HL-60 (cell line): ENCODE data around the gene AGPAT3.

Experiments used
- DNase-seq, 2 experiments: peaks; one replicate each; pipeline ENCODE4 v3.0.0-alpha.2; 2010 to 2020; ENCODE audit warnings: low read depth in 1 of 2, low spot score in 1 of 2
- H3K27ac ChIP-seq: fragments of 250-450 bp; sonication (Bioruptor Pico); replicated peaks from 2 replicates; pipeline ENCODE4 v1.5.1; 2020; ENCODE audit warnings: mild to moderate bottlenecking, moderate library complexity
- H3K27me3 ChIP-seq: fragments of 250-450 bp; sonication (Bioruptor Pico); 2 replicates; pipeline ENCODE4 v1.5.1; 2021; ENCODE audit warnings: mild to moderate bottlenecking, moderate library complexity; ENCODE audit not compliant: insufficient read depth, poor library complexity, severe bottlenecking
- H3K4me3 ChIP-seq: replicated peaks from 2 replicates; pipeline ENCODE4 v1.5.1; 2011; ENCODE audit warnings: mild to moderate bottlenecking, control low read depth, low read length; ENCODE audit not compliant: insufficient read depth
- CTCF ChIP-seq: IDR thresholded peaks from one replicate; pipeline ENCODE4 v1.5.1; 2011; ENCODE audit warnings: low read length, control low read depth, inconsistent platforms; ENCODE audit not compliant: insufficient read depth
- GABPA ChIP-seq: IDR thresholded peaks from 2 replicates; pipeline ENCODE4 v1.6.1; 2012; ENCODE audit warnings: low read depth
- POLR2AphosphoS5 ChIP-seq: IDR thresholded peaks from 2 replicates; pipeline ENCODE4 v1.6.1; 2012; ENCODE audit warnings: low read depth
- REST ChIP-seq: IDR thresholded peaks from 2 replicates; pipeline ENCODE4 v1.6.1; 2012; ENCODE audit warnings: low read depth; ENCODE audit not compliant: insufficient replicate concordance
- SPI1 ChIP-seq: IDR thresholded peaks from 2 replicates; pipeline ENCODE4 v1.6.1; 2012; ENCODE audit warnings: low read depth, mild to moderate bottlenecking, borderline replicate concordance

Gene AGPAT3

GRCh38 chr21:43942621-43943020 lies 77.6 kb downstream of the AGPAT3 start:
- Histone ChIP-seq H3K27ac (no peak overlapping the region), H3K4me3 (no peak overlapping the region), H3K27me3 (no peaks in the 10 kb centered on the region)
- TF ChIP-seq POLR2AphosphoS5 (no peak), SPI1 (no peak)
- no peak for DNase-seq

- DNase-seq = no peak
- Histone ChIP-seq H3K27me3 (no peaks in the 10 kb centered on the region), H3K27ac (no peak overlapping the region), H3K4me3 (no peak overlapping the region)
- TF ChIP-seq REST = no peak
- no peak for TF ChIP-seq SPI1
- no peak for TF ChIP-seq CTCF
- no peak for TF ChIP-seq GABPA
- no peak for TF ChIP-seq POLR2AphosphoS5
Measured at GRCh38 chr21:43943512-43944077, 78.6 kb downstream of the AGPAT3 start.

GRCh38 chr21:43944078-43944633 lies 79.1 kb downstream of the AGPAT3 start:
- Histone ChIP-seq H3K27me3 (no peaks in the 10 kb centered on the region), H3K27ac (no peak overlapping the region), H3K4me3 (no peak overlapping the region)
- TF ChIP-seq GABPA = no peak
- no peak for TF ChIP-seq POLR2AphosphoS5
- TF ChIP-seq SPI1 = no peak
- no peak for TF ChIP-seq REST
- no peak for TF ChIP-seq CTCF
- no peak for DNase-seq

GRCh38 chr21:43944757-43945156 lies 79.7 kb downstream of the AGPAT3 start:
- Histone ChIP-seq H3K27ac (no peak overlapping the region), H3K4me3 (no peak overlapping the region), H3K27me3 (no peaks in the 10 kb centered on the region)
- DNase-seq = no peak
- TF ChIP-seq REST = no peak
- no peak for TF ChIP-seq POLR2AphosphoS5
- no peak for TF ChIP-seq GABPA
- no peak for TF ChIP-seq SPI1
